ENCODE results near the gene ZBTB7A.

- TF ChIP-seq GATA2 (IDR thresholded peaks at IDR 0.05; ENCODE audit: low read depth, low read length) (no peak), GATA3 (IDR thresholded peaks at IDR 0.05; ENCODE audit: low read depth, low read length) (no peak)
Observed at GRCh38 chr19:4031420-4031819, 35.3 kb downstream of the ZBTB7A start.

Data from SH-SY5Y (cell line).